WTC11 (cell line): Measurements from ENCODE around the gene TNIP3. TPM values are rescaled to one million over a fixed set of nuclear protein-coding genes. Genes with fewer than 3 reads are reported as not detected.

ENCODE experiments used
- ATAC-seq: fragments of 200-7000 bp; cut with Tn5 transposase; 2 replicates; pipeline ENCODE4 v1.10.0; 2021; ENCODE audit warnings: mild to moderate bottlenecking, moderate library complexity
- CTCF ChIA-PET: fragments of 300-600 bp; sonication (Branson Sonifier 250); formaldehyde crosslinking; loops from one replicate; lab custom pipeline; 2021; ENCODE audit warnings: antibody characterized with exemption; lab: Charles Lee
- POLR2A ChIA-PET: fragments of 350-600 bp; sonication (Branson Sonifier 250); formaldehyde crosslinking; loops from one replicate; lab custom pipeline; 2021; ENCODE audit warnings: antibody characterized with exemption; lab: Charles Lee
- DNase-seq: peaks from one replicate; pipeline ENCODE4 v3.0.0; 2021; ENCODE audit warnings: low spot score
- H3K27ac Mint-ChIP-seq: 2 replicates; pipeline ENCODE4 v1.8.0; 2021; ENCODE audit warnings: mixed read lengths
- H3K27me3 Mint-ChIP-seq: 2 replicates; pipeline ENCODE4 v1.8.0; 2021; ENCODE audit warnings: low read depth, mild to moderate bottlenecking, moderate library complexity, mixed read lengths
- H3K36me3 Mint-ChIP-seq: 2 replicates; pipeline ENCODE4 v1.8.0; 2021; ENCODE audit warnings: mixed read lengths
- H3K4me1 Mint-ChIP-seq: 2 replicates; pipeline ENCODE4 v1.8.0; 2022; ENCODE audit warnings: mixed read lengths
- H3K4me3 Mint-ChIP-seq: 2 replicates; pipeline ENCODE4 v1.8.0; 2021; ENCODE audit warnings: mild to moderate bottlenecking, moderate library complexity, mixed read lengths
- H3K9me3 Mint-ChIP-seq: 2 replicates; pipeline ENCODE4 v1.8.0; 2021; ENCODE audit warnings: mixed read lengths
- AFF4 ChIP-seq: sonication (generic); formaldehyde crosslinking; IDR thresholded peaks from 2 replicates; pipeline ENCODE4 v1.8.1; 2023; ENCODE audit warnings: mild to moderate bottlenecking, missing genetic modification reagents, borderline replicate concordance
- CBFB ChIP-seq: sonication (generic); formaldehyde crosslinking; IDR thresholded peaks from 2 replicates; pipeline ENCODE4 v1.8.1; 2022; ENCODE audit warnings: mild to moderate bottlenecking, low read depth, missing genetic modification reagents
- CTCF ChIP-seq: fragments of 200-600 bp; IDR thresholded peaks from 2 replicates; pipeline ENCODE4 v1.8.0; 2022; ENCODE audit warnings: antibody characterized with exemption
- FOXK1 ChIP-seq: sonication (generic); formaldehyde crosslinking; IDR thresholded peaks from 2 replicates; pipeline ENCODE4 v1.8.0; 2022; ENCODE audit warnings: mild to moderate bottlenecking, moderate library complexity, missing genetic modification reagents
- FOXP4 ChIP-seq: sonication (generic); formaldehyde crosslinking; IDR thresholded peaks from 2 replicates; pipeline ENCODE4 v1.8.0; 2022; ENCODE audit warnings: mild to moderate bottlenecking, missing genetic modification reagents
- HMGA2 ChIP-seq: fragments of 250-450 bp; sonication (Bioruptor Pico); IDR thresholded peaks from 2 replicates; pipeline ENCODE4 v1.4.0; 2021; ENCODE audit warnings: mild to moderate bottlenecking, moderate library complexity
- HMGXB4 ChIP-seq: sonication (generic); formaldehyde crosslinking; IDR thresholded peaks from 2 replicates; pipeline ENCODE4 v1.8.1; 2023; ENCODE audit warnings: mild to moderate bottlenecking, moderate library complexity, missing genetic modification reagents
- IRF2 ChIP-seq: sonication (generic); formaldehyde crosslinking; IDR thresholded peaks from 2 replicates; pipeline ENCODE4 v1.8.0; 2022; ENCODE audit warnings: low read depth, missing genetic modification reagents, borderline replicate concordance
- MYBL2 ChIP-seq: sonication (generic); formaldehyde crosslinking; IDR thresholded peaks from 2 replicates; pipeline ENCODE4 v1.8.1; 2023; ENCODE audit warnings: mild to moderate bottlenecking, moderate library complexity, missing genetic modification reagents
- NFATC4 ChIP-seq: fragments of 250-450 bp; sonication (Bioruptor Pico); IDR thresholded peaks from 2 replicates; pipeline ENCODE4 v1.9.0; 2021; ENCODE audit warnings: mild to moderate bottlenecking
- USF1 ChIP-seq: sonication (generic); formaldehyde crosslinking; IDR thresholded peaks from 2 replicates; pipeline ENCODE4 v1.8.0; 2022; ENCODE audit warnings: mild to moderate bottlenecking, missing genetic modification reagents
- ZNF219 ChIP-seq: sonication (generic); formaldehyde crosslinking; IDR thresholded peaks from 2 replicates; pipeline ENCODE4 v1.8.0; 2023; ENCODE audit warnings: missing genetic modification reagents, mild to moderate bottlenecking, borderline replicate concordance
- ZNF281 ChIP-seq: sonication (generic); formaldehyde crosslinking; IDR thresholded peaks from 2 replicates; pipeline ENCODE4 v1.8.0; 2023; ENCODE audit warnings: mild to moderate bottlenecking, missing genetic modification reagents
- ZNF317 ChIP-seq: sonication (generic); formaldehyde crosslinking; IDR thresholded peaks from 2 replicates; pipeline ENCODE4 v1.8.1; 2023; ENCODE audit warnings: low read depth, mild to moderate bottlenecking, moderate library complexity, missing genetic modification reagents, borderline replicate concordance
- total RNA-seq: library from RNA; stranded (reverse); gene quantifications from 3 replicates; pipeline ENCODE4 v1.2.3, GENCODE V29; 2021

TNIP3 gene
- total RNA-seq, 1 experiment from 2014 or later, result not detected

GRCh38 chr4:121146530-121146929, 17.6 kb downstream of the TNIP3 start (continued):
- TF ChIP-seq FOXP4 (no peak), ZNF219 (CRISPR knock-in tag) (no peak), AFF4 (no peak), HMGXB4 (CRISPR knock-in tag) (no peak), IRF2 (CRISPR knock-in tag) (no peak), ZNF317 (no peak)
- TF ChIP-seq, all 79 proteins: peak for 0

GRCh38 chr4:121145430-121145829, 18.7 kb downstream of the TNIP3 start:
- CTCF ChIA-PET, result interaction anchor here (0.6 kb wide), 1 partner anchor 1175 kb away, joined by 4 read pairs; no protein-coding TSS in a partner anchor
- H3K36me3 Mint-ChIP-seq, result no peaks in the 10 kb centered on the region

GRCh38 chr4:121144021-121144420, 20.1 kb downstream of the TNIP3 start:
- TF ChIP-seq FOXK1 (no peak), ZNF281 (CRISPR knock-in tag) (no peak), CBFB (CRISPR knock-in tag) (no peak), CTCF (no peak), MYBL2 (CRISPR knock-in tag) (no peak), USF1 (CRISPR knock-in tag) (no peak), NFATC4 (CRISPR knock-in tag) (no peak)
- ATAC-seq (no peak), DNase-seq (no peak)
- H3K27me3 Mint-ChIP-seq, result no peaks in the 10 kb centered on the region
- no peak overlapping the region for H3K4me3 Mint-ChIP-seq
- H3K9me3 Mint-ChIP-seq, result no peaks in the 10 kb centered on the region
- POLR2A ChIA-PET, result no interaction called here
- CTCF ChIA-PET, result no interaction called here
- H3K36me3 Mint-ChIP-seq, result no peaks in the 10 kb centered on the region
- no peak overlapping the region for H3K27ac Mint-ChIP-seq
- no peaks in the 10 kb centered on the region for H3K4me1 Mint-ChIP-seq

More at GRCh38 chr4:121145430-121145829, 18.7 kb downstream of the TNIP3 start:
- POLR2A ChIA-PET, result no interaction called here
- Mint-ChIP-seq H3K9me3 (no peaks in the 10 kb centered on the region), H3K4me1 (no peaks in the 10 kb centered on the region), H3K27ac (no peak overlapping the region), H3K4me3 (no peak overlapping the region), H3K27me3 (no peaks in the 10 kb centered on the region)
- no peak for DNase-seq
- peak; percentile 94 for TF ChIP-seq HMGA2 (CRISPR knock-in tag)
- no peak for TF ChIP-seq ZNF219 (CRISPR knock-in tag)
- ATAC-seq, result no peak
